Measurements from ENCODE around the gene LTB. TPM values are rescaled to one million over a fixed set of nuclear protein-coding genes. Genes with fewer than 3 reads are reported as not detected.

LTB gene
- polyA plus RNA-seq, 1 donor from 2014 or later, result not detected

- peaks cover 7% of the 10 kb centered on the region for H3K36me3 ChIP-seq (ENCODE audit: insufficient read depth, low read length)
- TF ChIP-seq EP300 (conservative IDR thresholded peaks at IDR 0.05; ENCODE audit: poor library complexity, severe bottlenecking) (peak; percentile 66), SMC3 (conservative IDR thresholded peaks at IDR 0.05; ENCODE audit: poor library complexity) (peak; percentile 94), EZH2 (IDR thresholded peaks at IDR 0.05; ENCODE audit: borderline replicate concordance, insufficient read depth, low read length, poor library complexity, severe bottlenecking) (no peak), MXI1 (conservative IDR thresholded peaks at IDR 0.05; ENCODE audit: poor library complexity, severe bottlenecking) (peak; percentile 79), TAF1 (IDR thresholded peaks at IDR 0.05; ENCODE audit: low read depth) (peak; percentile 44), POLR2AphosphoS5 (IDR thresholded peaks at IDR 0.05) (peak; percentile 77), CTCF (IDR thresholded peaks at IDR 0.05; ENCODE audit: poor library complexity, severe bottlenecking) (peak; percentile 100), RAD21 (conservative IDR thresholded peaks at IDR 0.05) (peak; percentile 100), REST (IDR thresholded peaks at IDR 0.05; ENCODE audit: borderline replicate concordance) (no peak)
- H4K20me1 ChIP-seq (ENCODE audit: insufficient read depth), result no peaks in the 10 kb centered on the region
- H3K9me2 ChIP-seq (ENCODE audit: insufficient read depth, low read length), result no peaks in the 10 kb centered on the region
- H3K79me2 ChIP-seq (replicated peaks; ENCODE audit: insufficient read depth, low read length), result peaks cover 50% of the 10 kb centered on the region
- no peaks in the 10 kb centered on the region for H3K27me3 ChIP-seq (ENCODE audit: insufficient read depth, low read depth, low read length)
- H2AFZ ChIP-seq (ENCODE audit: low read depth, low read length), result peak within 1 kb of the TSS; percentile 53
- peak within 1 kb of the TSS; percentile 69 for H3K4me3 ChIP-seq (ENCODE audit: low read length)
- H3F3A ChIP-seq (ENCODE audit: insufficient read depth, low read length, poor library complexity, severe bottlenecking), result no peaks in the 10 kb centered on the region
- H3K4me2 ChIP-seq (ENCODE audit: low read length), result peak within 1 kb of the TSS; percentile 74
- peak within 1 kb of the TSS; percentile 80 for H3K9ac ChIP-seq (ENCODE audit: low read length)
- H3K9me3 ChIP-seq (ENCODE audit: low read length), result no peaks in the 10 kb centered on the region
- peak within 1 kb of the TSS; percentile 93 for H3K27ac ChIP-seq (ENCODE audit: low read length)
These were observed 35.8 kb downstream of the LTB start, which contains the start of gene ATP6V1G2 for GRCh38 chr6:31546339-31546957. TSS of gene ATP6V1G2 (minus strand) at chr6:31546608. CDS start at chr6:31546559, 49 bp downstream.

GRCh38 chr6:31545291-31545690 lies 36.9 kb downstream of the LTB start:
- H3K27ac ChIP-seq (ENCODE audit: low read length), result peak overlapping the region; percentile 93
- peak overlapping the region; percentile 80 for H3K9ac ChIP-seq (ENCODE audit: low read length)
- peaks cover 7% of the 10 kb centered on the region for H3K36me3 ChIP-seq (ENCODE audit: insufficient read depth, low read length)
- no peaks in the 10 kb centered on the region for H3K9me2 ChIP-seq (ENCODE audit: insufficient read depth, low read length)
- no peaks in the 10 kb centered on the region for H3K9me3 ChIP-seq (ENCODE audit: low read length)
- peaks cover 61% of the 10 kb centered on the region for H3K79me2 ChIP-seq (replicated peaks; ENCODE audit: insufficient read depth, low read length)
- H2AFZ ChIP-seq (ENCODE audit: low read depth, low read length), result no peak overlapping the region
- peaks cover 7% of the 10 kb centered on the region for H4K20me1 ChIP-seq (ENCODE audit: insufficient read depth)
- TF ChIP-seq RAD21 (conservative IDR thresholded peaks at IDR 0.05) (no peak), EP300 (conservative IDR thresholded peaks at IDR 0.05; ENCODE audit: poor library complexity, severe bottlenecking) (no peak), REST (IDR thresholded peaks at IDR 0.05; ENCODE audit: borderline replicate concordance) (no peak), CTCF (IDR thresholded peaks at IDR 0.05; ENCODE audit: poor library complexity, severe bottlenecking) (no peak), EZH2 (IDR thresholded peaks at IDR 0.05; ENCODE audit: borderline replicate concordance, insufficient read depth, low read length, poor library complexity, severe bottlenecking) (no peak), POLR2AphosphoS5 (IDR thresholded peaks at IDR 0.05) (no peak), SMC3 (conservative IDR thresholded peaks at IDR 0.05; ENCODE audit: poor library complexity) (no peak), MXI1 (conservative IDR thresholded peaks at IDR 0.05; ENCODE audit: poor library complexity, severe bottlenecking) (no peak), TAF1 (IDR thresholded peaks at IDR 0.05; ENCODE audit: low read depth) (no peak)
- H3F3A ChIP-seq (ENCODE audit: insufficient read depth, low read length, poor library complexity, severe bottlenecking), result no peaks in the 10 kb centered on the region
- no peaks in the 10 kb centered on the region for H3K27me3 ChIP-seq (ENCODE audit: insufficient read depth, low read depth, low read length)
- H3K4me2 ChIP-seq (ENCODE audit: low read length), result peak overlapping the region; percentile 74
- peak overlapping the region; percentile 69 for H3K4me3 ChIP-seq (ENCODE audit: low read length)
